T-helper 1 cell treated with Interleukin-12 subunit alpha and Interleukin-12 subunit beta and Interleukin-4 antibody, amounts not matched to agents 30 ng/mL and 1 ng/mL, for 36 hours (primary cell): ENCODE results near the gene PPP1R9A. TPM values are rescaled to one million over a fixed set of nuclear protein-coding genes. Genes with fewer than 3 reads are reported as not detected.
"Not testable (repeated sequence)": the region's sequence is repeated elsewhere in the genome, so short reads cannot be mapped to it uniquely, and the experiment has no call there.

Experiments
- intact Hi-C: fragments of 100-400 bp; cut with micrococcal nuclease; formaldehyde crosslinking; loops from one replicate; pipeline ENCODE4 v1.15.1; 2024
- total RNA-seq: library from RNA; stranded (reverse); gene quantifications from 2 replicates; pipeline ENCODE4 v1.2.3, GENCODE V29; 2022

Gene PPP1R9A
- total RNA-seq, 1 donor from 2014 or later = not detected

GRCh38 chr7:94972296-94972695 is 64.9 kb downstream of the PPP1R9A start:
- intact Hi-C loops = no loop called here

- intact Hi-C loops = no loop called here
Observed at GRCh38 chr7:94973844-94974243, 66.5 kb downstream of the PPP1R9A start.

GRCh38 chr7:94974423-94974822 is 67.0 kb downstream of the PPP1R9A start:
- intact Hi-C loops = no loop called here

- intact Hi-C loops = no loop called here
Observed at GRCh38 chr7:94975336-94975735, 67.9 kb downstream of the PPP1R9A start.

- intact Hi-C loops = no loop called here
Observed at GRCh38 chr7:94980418-94981142, 73.2 kb downstream of the PPP1R9A start.

- intact Hi-C loops = no loop called here
Observed at GRCh38 chr7:94995921-94996320, 88.5 kb downstream of the PPP1R9A start.

- intact Hi-C loops = no loop called here
Observed at GRCh38 chr7:94996369-94996768, 89.0 kb downstream of the PPP1R9A start.

- intact Hi-C loops = no loop called here
Observed at GRCh38 chr7:94997547-94997946, 90.2 kb downstream of the PPP1R9A start.

GRCh38 chr7:94998266-94999068 is 91.1 kb downstream of the PPP1R9A start:
- intact Hi-C loops = no loop called here

- intact Hi-C loops = no loop called here
Observed at GRCh38 chr7:94999069-94999351, 91.6 kb downstream of the PPP1R9A start.

- intact Hi-C loops = not testable (repeated sequence)
Observed at GRCh38 chr7:94999601-95000000, 92.2 kb downstream of the PPP1R9A start.

- intact Hi-C loops = no loop called here
Observed at GRCh38 chr7:95001258-95001657, 93.9 kb downstream of the PPP1R9A start.

GRCh38 chr7:95001815-95002561 is 94.6 kb downstream of the PPP1R9A start:
- intact Hi-C loops = no loop called here

- intact Hi-C loops = no loop called here
Observed at GRCh38 chr7:95002775-95003174, 95.4 kb downstream of the PPP1R9A start.

- intact Hi-C loops = no loop called here
Observed at GRCh38 chr7:95004618-95005247, 97.3 kb downstream of the PPP1R9A start.

- intact Hi-C loops = no loop called here
Observed at GRCh38 chr7:95006010-95006409, 98.6 kb downstream of the PPP1R9A start.

GRCh38 chr7:95008773-95009172 is 101.4 kb downstream of the PPP1R9A start:
- intact Hi-C loops = not testable (repeated sequence)

GRCh38 chr7:95011146-95011928 is 103.9 kb downstream of the PPP1R9A start:
- intact Hi-C loops = no loop called here

- intact Hi-C loops = no loop called here
Observed at GRCh38 chr7:95011995-95012394, 104.6 kb downstream of the PPP1R9A start.

- intact Hi-C loops = no loop called here
Observed at GRCh38 chr7:95018021-95018420, 110.6 kb downstream of the PPP1R9A start.

- intact Hi-C loops = no loop called here
Observed at GRCh38 chr7:95026018-95026417, 118.6 kb downstream of the PPP1R9A start.
